IMR-90 (cell line): Measurements from ENCODE around the gene FAM120A. TPM values are rescaled to one million over a fixed set of nuclear protein-coding genes. Genes with fewer than 3 reads are reported as not detected.

Experiments
- ATAC-seq: fragments of 200-7000 bp; cut with Tn5 transposase; 2 replicates; pipeline ENCODE4 v1.9.1; 2020; ENCODE audit warnings: low read depth, mild to moderate bottlenecking, moderate library complexity
- BruUV-seq: library from RNA; stranded (reverse); fragments of 400-500 nt; replicated peaks from 2 replicates; lab custom pipeline; 2021; lab: Mats Ljungman, UMichigan
- CTCF ChIA-PET: fragments of 300-600 bp; formaldehyde crosslinking; extraction: SDS; loops from one replicate; lab custom pipeline; 2021; ENCODE audit warnings: antibody characterized with exemption; lab: Yijun Ruan, JAX
- POLR2A ChIA-PET: fragments of 300-600 bp; sonication (Branson Sonifier 250); formaldehyde crosslinking; loops from one replicate; lab custom pipeline; 2022; ENCODE audit warnings: antibody characterized with exemption; ENCODE audit not compliant: unreplicated experiment; lab: Charles Lee
- DNase-seq: peaks from one replicate; pipeline ENCODE4 v3.0.0; 2013
- H2AFZ ChIP-seq: replicated peaks from 2 replicates; pipeline ENCODE3; 2013; ENCODE audit warnings: low read length, mild to moderate bottlenecking; ENCODE audit not compliant: poor library complexity
- H2AK5ac ChIP-seq: 2 replicates; pipeline ENCODE4 v1.6.1; 2013; ENCODE audit warnings: low read depth, low read length, inconsistent platforms
- H2AK9ac ChIP-seq: replicated peaks from 2 replicates; pipeline ENCODE3; 2013; ENCODE audit warnings: mild to moderate bottlenecking, low read depth, low read length, moderate library complexity; ENCODE audit not compliant: poor library complexity
- H2BK120ac ChIP-seq: 2 replicates; pipeline ENCODE4 v1.6.1; 2013; ENCODE audit warnings: low read depth, low read length, inconsistent platforms
- H2BK15ac ChIP-seq: 3 replicates; pipeline ENCODE4 v1.6.1; 2013; ENCODE audit warnings: low read depth, low read length, inconsistent platforms
- H2BK20ac ChIP-seq: 2 replicates; pipeline ENCODE4 v1.6.1; 2013; ENCODE audit warnings: low read depth, mild to moderate bottlenecking, inconsistent platforms, low read length, moderate library complexity
- H2BK5ac ChIP-seq: 2 replicates; pipeline ENCODE4 v1.6.1; 2013; ENCODE audit warnings: mild to moderate bottlenecking, low read depth, low read length, inconsistent platforms; ENCODE audit not compliant: poor library complexity, severe bottlenecking
- H3K14ac ChIP-seq: replicated peaks from 2 replicates; pipeline ENCODE4 v1.6.1; 2013; ENCODE audit warnings: low read depth, low read length, inconsistent platforms
- H3K18ac ChIP-seq: 2 replicates; pipeline ENCODE4 v1.6.1; 2013; ENCODE audit warnings: low read depth, low read length, control low read depth
- H3K23ac ChIP-seq: 2 replicates; pipeline ENCODE4 v1.6.1; 2013; ENCODE audit warnings: low read depth, low read length, inconsistent platforms
- H3K27ac ChIP-seq: 2 replicates; pipeline ENCODE4 v1.5.1; 2013; ENCODE audit warnings: mild to moderate bottlenecking, control low read depth, low read length; ENCODE audit not compliant: insufficient read depth
- H3K27me3 ChIP-seq: 2 replicates; pipeline ENCODE4 v1.6.1; 2013; ENCODE audit warnings: low read length; ENCODE audit not compliant: control insufficient read depth, insufficient read depth
- H3K36me3 ChIP-seq: 2 replicates; pipeline ENCODE4 v1.6.1; 2013; ENCODE audit warnings: low read length, mixed read lengths; ENCODE audit not compliant: control insufficient read depth, insufficient read depth
- H3K4ac ChIP-seq: 2 replicates; pipeline ENCODE4 v1.6.1; 2013; ENCODE audit warnings: low read depth, low read length, inconsistent platforms
- H3K4me1 ChIP-seq: 2 replicates; pipeline ENCODE4 v1.6.1; 2013; ENCODE audit warnings: low read length, mixed read lengths; ENCODE audit not compliant: control insufficient read depth, insufficient read depth
- H3K4me2 ChIP-seq: 2 replicates; pipeline ENCODE4 v1.6.1; 2013; ENCODE audit warnings: low read depth, mild to moderate bottlenecking, control low read depth, low read length, moderate library complexity
- H3K4me3 ChIP-seq: 2 replicates; pipeline ENCODE4 v1.5.1; 2013; ENCODE audit warnings: low read depth, mild to moderate bottlenecking, control low read depth, low read length, moderate library complexity; ENCODE audit not compliant: insufficient read depth
- H3K56ac ChIP-seq: 2 replicates; pipeline ENCODE4 v1.6.1; 2013; ENCODE audit warnings: low read length, inconsistent platforms; ENCODE audit not compliant: insufficient read depth; ENCODE audit errors: extremely low read depth
- H3K79me1 ChIP-seq, 2 experiments: 2 replicates each; pipeline ENCODE4 v1.6.1; 2013; ENCODE audit warnings: low read length in 2 of 2, inconsistent platforms in 1 of 2, low read depth in 1 of 2
- H3K9ac ChIP-seq: 2 replicates; pipeline ENCODE4 v1.6.1; 2013; ENCODE audit warnings: low read depth, low read length, control low read depth
- H3K9me1 ChIP-seq: 2 replicates; pipeline ENCODE4 v1.6.1; 2013; ENCODE audit warnings: low read length, inconsistent platforms; ENCODE audit not compliant: insufficient read depth
- H3K9me3 ChIP-seq: 2 replicates; pipeline ENCODE4 v1.6.1; 2013; ENCODE audit warnings: low read length; ENCODE audit not compliant: control insufficient read depth, insufficient read depth
- H4K20me1 ChIP-seq: 2 replicates; pipeline ENCODE4 v1.6.1; 2013; ENCODE audit warnings: low read length, inconsistent platforms; ENCODE audit not compliant: insufficient read depth
- H4K5ac ChIP-seq: 2 replicates; pipeline ENCODE4 v1.6.1; 2013; ENCODE audit warnings: mild to moderate bottlenecking, low read depth, low read length, control low read depth
- H4K8ac ChIP-seq, 2 experiments: 2 replicates each; pipeline ENCODE4 v1.6.1; 2013; ENCODE audit warnings: low read depth in 2 of 2, low read length in 2 of 2, control low read depth in 1 of 2, inconsistent platforms in 1 of 2
- H4K91ac ChIP-seq: 2 replicates; pipeline ENCODE4 v1.6.1; 2013; ENCODE audit warnings: low read depth, low read length, inconsistent platforms; ENCODE audit not compliant: insufficient read depth
- BHLHE40 ChIP-seq: fragments of 150-350 bp; IDR thresholded peaks from 2 replicates; pipeline ENCODE4 v1.6.1; 2016; ENCODE audit warnings: mild to moderate bottlenecking, low read depth, low read length
- CHD1 ChIP-seq: IDR thresholded peaks from 2 replicates; pipeline ENCODE4 v1.6.1; 2012; ENCODE audit warnings: low read depth, low read length, improper control_type of control experiment
- FOS ChIP-seq: fragments of 150-350 bp; IDR thresholded peaks from 2 replicates; pipeline ENCODE4 v1.6.1; 2016; ENCODE audit warnings: low read depth, low read length
- MAFK ChIP-seq: IDR thresholded peaks from 2 replicates; pipeline ENCODE4 v1.6.1; 2012; ENCODE audit warnings: low read depth, low read length, improper control_type of control experiment
- MAZ ChIP-seq: IDR thresholded peaks from 2 replicates; pipeline ENCODE4 v1.6.1; 2012; ENCODE audit warnings: low read depth, mild to moderate bottlenecking, low read length, improper control_type of control experiment, moderate library complexity, borderline replicate concordance
- NFE2L2 ChIP-seq: fragments of 150-350 bp; IDR thresholded peaks from 2 replicates; pipeline ENCODE4 v1.6.1; 2016; ENCODE audit warnings: low read depth, mild to moderate bottlenecking, low read length
- POLR2A ChIP-seq: IDR thresholded peaks from 2 replicates; pipeline ENCODE4 v1.6.1; 2012; ENCODE audit warnings: mild to moderate bottlenecking, low read depth, low read length
- RCOR1 ChIP-seq: IDR thresholded peaks from 2 replicates; pipeline ENCODE4 v1.6.1; 2012; ENCODE audit warnings: mild to moderate bottlenecking, low read length, improper control_type of control experiment; ENCODE audit not compliant: insufficient replicate concordance
- RFX5 ChIP-seq: IDR thresholded peaks from 2 replicates; pipeline ENCODE4 v1.8.0; 2012; ENCODE audit warnings: low read depth, mild to moderate bottlenecking, low read length, moderate library complexity
- WGBS, 2 experiments: methylation state at CpG; one replicate each; pipeline versions ENCODE4 v1.1.5 to v1.1.7; 2013; ENCODE audit warnings: missing lambda C conversion rate in 2 of 2; ENCODE audit not compliant: insufficient read length in 1 of 2; ENCODE audit errors: extremely low coverage in 2 of 2; 5-methylcytosine and 5-hydroxymethylcytosine counted together
- dilution Hi-C: fragments of 300-500 bp; cut with HindIII; formaldehyde crosslinking; loops from one replicate; pipeline ENCODE4 v1.14.3; 2018; ENCODE audit warnings: low sequenced_read_pairs; ENCODE audit not compliant: unreplicated experiment
- in situ Hi-C: fragments of 300-500 bp; cut with MboI; formaldehyde crosslinking; loops from 3 replicates; pipeline ENCODE4 v1.14.3; 2019; ENCODE audit warnings: low sequenced_read_pairs, inconsistent platforms, mixed read lengths
- intact Hi-C: fragments of 100-400 bp; cut with micrococcal nuclease; formaldehyde crosslinking; loops from 2 replicates; pipeline ENCODE4 v1.10.0; 2022
- polyA plus RNA-seq, 3 experiments: library from polyadenylated mRNA; depleted of rRNA; stranded (reverse); fragments of >200 nt; gene quantifications; 2 replicates each; pipeline ENCODE4 v1.2.3, GENCODE V29; 2012; ENCODE audit warnings: low replicate concordance in 1 of 3
- total RNA-seq: library from RNA; depleted of rRNA; stranded (reverse); fragments of >200 nt; gene quantifications from 2 replicates; pipeline ENCODE4 v1.2.3, GENCODE V29; 2012
- TF ChIP-seq, protein P1 (sequence below): fragments of 150-350 bp; IDR thresholded peaks from 2 replicates; pipeline ENCODE4 v1.6.1; 2016; ENCODE audit warnings: low read depth, mild to moderate bottlenecking, low read length, moderate library complexity, borderline replicate concordance

FAM120A gene
- total and polyA plus RNA-seq, 2 of the 4 experiments (the other 2 are of a cell fraction), result 61.6 to 75.1 TPM

- Histone ChIP-seq H2BK20ac (no peak overlapping the region), H3K14ac (no peak overlapping the region), H2AK5ac (no peak overlapping the region), H3K56ac (no peak overlapping the region), H3K27me3 (no peaks in the 10 kb centered on the region), H3K79me1 (peaks cover 31 to 94% of the 10 kb centered on the region in 2 experiments), H4K91ac (no peak overlapping the region), H4K8ac (no peak overlapping the region), H2BK5ac (no peak overlapping the region), H3K4ac (no peak overlapping the region), H3K9me1 (peaks cover 32% of the 10 kb centered on the region; the same call in 1 of the 2 replicates), H3K4me2 (no peak overlapping the region), H3K18ac (no peak overlapping the region), H4K20me1 (peaks cover 85% of the 10 kb centered on the region), H3K36me3 (no peaks in the 10 kb centered on the region), H3K23ac (no peak overlapping the region; the same call in 1 of the 2 replicates), H3K27ac (no peak overlapping the region), H2BK15ac (no peak overlapping the region), H3K4me1 (peaks cover 6% of the 10 kb centered on the region), H3K9ac (no peak overlapping the region), H2BK120ac (no peak overlapping the region), H3K4me3 (no peak overlapping the region), H2AFZ (no peak overlapping the region), H4K5ac (no peak overlapping the region), H2AK9ac (no peak overlapping the region), H3K9me3 (no peaks in the 10 kb centered on the region)
- in situ Hi-C loops (no loop called here), intact Hi-C loops (no loop called here), dilution Hi-C loops (no loop called here)
- ChIA-PET CTCF (no interaction called here), POLR2A (no interaction called here)
- DNase-seq (no peak), ATAC-seq (no peak)
- TF ChIP-seq RCOR1 (no peak), MAZ (no peak), BHLHE40 (no peak), POLR2A (no peak), NFE2L2 (no peak), MAFK (no peak), CHD1 (no peak), RFX5 (no peak), FOS (no peak)
- TF ChIP-seq, protein P1, sequence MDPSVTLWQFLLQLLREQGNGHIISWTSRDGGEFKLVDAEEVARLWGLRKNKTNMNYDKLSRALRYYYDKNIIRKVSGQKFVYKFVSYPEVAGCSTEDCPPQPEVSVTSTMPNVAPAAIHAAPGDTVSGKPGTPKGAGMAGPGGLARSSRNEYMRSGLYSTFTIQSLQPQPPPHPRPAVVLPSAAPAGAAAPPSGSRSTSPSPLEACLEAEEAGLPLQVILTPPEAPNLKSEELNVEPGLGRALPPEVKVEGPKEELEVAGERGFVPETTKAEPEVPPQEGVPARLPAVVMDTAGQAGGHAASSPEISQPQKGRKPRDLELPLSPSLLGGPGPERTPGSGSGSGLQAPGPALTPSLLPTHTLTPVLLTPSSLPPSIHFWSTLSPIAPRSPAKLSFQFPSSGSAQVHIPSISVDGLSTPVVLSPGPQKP, result no peak
- WGBS, 2 experiments, result 100% methylated on average over 1 of the region's 13 CpGs; no CpG with 5 or more reads in 1 of the 2 experiments
- BruUV-seq, result no TSS peak
Observed at GRCh38 chr9:93591301-93592007, 140.0 kb downstream of the FAM120A start.
